Measurements from ENCODE around the gene PHAX.
A peak's percentile ranks its signal among the peaks of the same experiment; 100 is the strongest.
"Not testable (repeated sequence)": the region's sequence is repeated elsewhere in the genome, so short reads cannot be mapped to it uniquely, and the experiment has no call there.

The PHAX gene

GRCh38 chr5:126603402-126603991, 2.8 kb downstream of the PHAX start:
- no peak for DNase-seq (ENCODE audit: low read depth in 2 of 2)

- DNase-seq (ENCODE audit: low read depth in 2 of 2): no peak
Observed at GRCh38 chr5:126605525-126605924, 4.8 kb downstream of the PHAX start.

GRCh38 chr5:126610160-126610559, 9.4 kb downstream of the PHAX start:
- no peak for DNase-seq (ENCODE audit: low read depth in 2 of 2)

DNA sequence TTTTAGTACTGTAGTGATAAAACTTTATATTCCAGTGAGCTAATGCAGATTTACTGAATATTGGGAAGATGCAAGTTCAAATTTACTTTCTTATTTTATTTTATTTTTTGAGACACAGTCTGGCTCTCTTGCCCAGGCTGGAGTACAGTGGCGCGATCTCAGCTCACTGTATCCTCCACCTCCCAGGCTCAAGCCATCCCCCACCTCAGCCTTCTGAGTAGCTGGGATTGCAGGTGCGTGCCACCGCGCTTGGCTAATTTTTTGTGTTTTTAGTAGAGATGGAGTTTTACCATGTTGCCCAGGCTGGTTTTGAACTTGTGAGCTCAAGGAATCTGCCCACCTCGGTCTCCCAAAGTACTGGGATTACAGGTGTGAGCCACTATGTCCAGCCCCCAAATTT, 9.9 kb downstream of the PHAX start:
- DNase-seq (ENCODE audit: low read depth in 2 of 2): no peak

- DNase-seq (ENCODE audit: low read depth in 2 of 2): no peak
Observed at GRCh38 chr5:126613941-126614592, 13.3 kb downstream of the PHAX start.

GRCh38 chr5:126615286-126615685, 14.5 kb downstream of the PHAX start:
- DNase-seq (ENCODE audit: low read depth in 2 of 2): no peak

- DNase-seq (ENCODE audit: low read depth in 2 of 2): not testable (repeated sequence)
Observed at GRCh38 chr5:126617603-126618002, 16.9 kb downstream of the PHAX start.

DNA sequence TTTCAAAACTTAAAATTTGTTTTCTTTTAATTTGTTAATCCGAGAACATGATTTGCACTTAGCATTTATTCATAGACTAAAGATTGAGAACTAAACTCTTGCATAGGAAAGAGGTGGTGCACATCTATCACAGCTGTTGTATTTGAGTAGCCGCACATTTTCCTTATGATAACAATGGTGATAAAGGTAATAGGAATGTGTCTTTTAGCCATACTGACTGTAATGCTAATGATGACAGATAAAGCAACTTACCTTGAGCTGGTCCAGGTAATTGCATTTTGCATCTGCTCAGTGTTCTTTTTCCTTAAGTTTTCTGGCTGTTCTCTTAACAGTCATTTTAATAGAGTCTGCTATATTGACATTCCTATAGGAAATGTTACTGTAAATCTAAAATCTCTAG, 19.0 kb downstream of the PHAX start:
- DNase-seq (ENCODE audit: low read depth in 2 of 2): no peak

DNA sequence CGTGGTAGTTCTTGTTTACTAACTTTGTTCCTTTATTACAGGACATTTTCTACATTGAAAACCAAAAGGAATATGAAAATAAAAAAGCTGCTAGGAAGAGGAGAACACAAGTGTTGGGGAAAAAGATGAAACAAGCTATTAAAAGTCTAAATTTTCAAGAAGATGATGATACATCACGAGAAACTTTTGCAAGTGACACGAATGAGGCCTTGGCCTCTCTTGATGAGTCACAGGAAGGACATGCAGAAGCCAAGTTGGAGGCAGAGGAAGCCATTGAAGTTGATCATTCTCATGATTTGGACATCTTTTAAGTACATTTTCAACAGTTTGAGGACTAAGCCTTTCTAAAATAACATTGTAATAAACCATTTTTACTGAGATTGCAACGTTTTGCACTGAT, 23.8 kb downstream of the PHAX start:
- DNase-seq (ENCODE audit: low read depth in 2 of 2): peak; percentile 51 to 58

DNA sequence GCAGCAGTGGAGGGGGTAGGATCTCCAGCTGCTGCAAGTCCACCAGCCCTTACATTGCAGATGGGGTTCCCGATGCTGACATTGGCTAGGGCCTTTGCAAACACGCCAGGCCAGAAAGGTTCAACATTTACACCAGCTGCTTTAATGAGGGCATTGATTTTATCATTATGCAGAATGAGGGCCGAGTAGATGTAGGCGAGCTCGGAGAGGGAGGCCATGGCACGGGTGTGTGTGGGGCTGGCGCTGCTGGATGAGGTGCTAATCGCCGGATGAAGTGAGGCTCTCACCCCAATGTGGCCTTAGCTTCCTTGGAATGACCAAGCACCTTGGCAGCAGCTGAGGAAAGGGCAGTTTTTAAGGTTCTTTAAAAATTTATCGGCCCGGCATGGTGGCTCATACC, 27.4 kb downstream of the PHAX start:
- no peak for DNase-seq (ENCODE audit: low read depth in 2 of 2)

GRCh38 chr5:126631920-126632319, 31.2 kb downstream of the PHAX start:
- no peak for DNase-seq (ENCODE audit: low read depth in 2 of 2)

- DNase-seq (ENCODE audit: low read depth in 2 of 2): no peak
Observed at GRCh38 chr5:126633552-126633951, 32.8 kb downstream of the PHAX start.

DNA sequence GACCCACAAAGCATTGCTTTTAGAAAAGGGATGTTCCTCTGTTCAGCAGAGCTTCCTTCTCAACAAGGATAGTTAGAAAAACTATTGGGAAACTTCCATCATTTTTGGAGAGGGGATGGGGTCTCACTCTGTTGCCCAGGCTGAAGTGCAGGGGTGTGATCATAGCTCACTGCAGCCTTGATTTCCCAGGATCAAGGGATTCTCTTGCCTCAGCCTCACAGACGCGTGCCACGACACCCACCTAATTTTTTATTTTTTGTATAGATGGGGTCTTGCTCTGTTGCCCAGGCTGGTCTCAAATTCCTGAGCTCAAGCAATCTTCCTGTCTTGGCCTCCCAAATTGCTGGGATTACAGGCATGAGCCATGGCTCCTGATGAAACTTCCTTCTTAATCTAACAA, 34.8 kb downstream of the PHAX start:
- no peak for DNase-seq (ENCODE audit: low read depth in 2 of 2)

- no peak for DNase-seq (ENCODE audit: low read depth in 2 of 2)
Observed at GRCh38 chr5:126636956-126637355, 36.2 kb downstream of the PHAX start.

- DNase-seq (ENCODE audit: low read depth in 2 of 2): no peak
Observed at GRCh38 chr5:126640866-126641265, 40.1 kb downstream of the PHAX start.

GRCh38 chr5:126641387-126641786, 40.6 kb downstream of the PHAX start:
- no peak for DNase-seq (ENCODE audit: low read depth in 2 of 2)

GRCh38 chr5:126645132-126645531, 44.4 kb downstream of the PHAX start:
- no peak for DNase-seq (ENCODE audit: low read depth in 2 of 2)

GRCh38 chr5:126647071-126647470, 46.3 kb downstream of the PHAX start:
- no peak for DNase-seq (ENCODE audit: low read depth in 2 of 2)

DNA sequence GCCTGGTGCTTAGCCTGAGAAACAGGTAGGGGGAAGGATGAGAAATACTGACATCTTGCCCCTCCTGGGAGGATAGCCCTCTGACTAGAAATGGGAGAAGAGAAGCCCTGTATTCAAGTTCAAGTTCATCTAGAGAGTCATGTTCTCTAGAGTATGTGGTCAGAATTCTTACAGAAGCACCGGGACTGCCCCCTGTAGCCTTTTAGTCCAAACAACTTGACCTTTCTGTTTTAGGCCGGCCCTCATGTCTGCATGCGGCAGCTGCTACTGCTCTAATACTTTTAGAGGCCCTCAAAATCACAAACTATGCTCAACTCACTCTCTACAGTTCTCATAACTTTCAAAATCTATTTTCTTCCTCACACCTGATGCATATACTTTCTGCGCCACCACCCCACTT, 47.7 kb downstream of the PHAX start:
- DNase-seq (ENCODE audit: low read depth in 2 of 2): no peak

DNA sequence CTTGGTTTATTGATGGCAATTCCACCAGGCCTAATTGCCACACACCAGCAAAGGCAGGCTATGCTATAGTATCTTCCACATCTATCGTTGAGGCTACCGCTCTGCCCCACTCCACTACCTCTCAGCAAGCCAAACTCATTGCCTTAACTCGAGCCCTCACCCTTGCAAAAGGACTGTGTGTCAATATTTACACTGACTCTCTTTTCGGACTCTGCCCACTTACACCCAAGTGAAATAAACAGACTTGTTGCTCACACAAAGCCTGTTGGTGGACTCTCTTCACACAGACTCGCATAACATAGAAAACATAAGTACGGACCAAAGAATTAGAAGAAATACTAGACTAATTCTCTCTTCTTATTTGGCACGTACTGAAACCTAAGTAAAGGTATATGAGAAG, 48.3 kb downstream of the PHAX start:
- DNase-seq (ENCODE audit: low read depth in 2 of 2): not testable (repeated sequence)

GRCh38 chr5:126649709-126650108, 49.0 kb downstream of the PHAX start:
- DNase-seq (ENCODE audit: low read depth in 2 of 2): not testable (repeated sequence)

GRCh38 chr5:126650463-126650862, 49.7 kb downstream of the PHAX start:
- no peak for DNase-seq (ENCODE audit: low read depth in 2 of 2)

GRCh38 chr5:126651013-126651577, 50.3 kb downstream of the PHAX start:
- no peak for DNase-seq (ENCODE audit: low read depth in 2 of 2)

Data from fibroblast of skin of left biceps (primary cell).